A375 (cell line): ENCODE results near the gene MAGOHB. TPM values are rescaled to one million over a fixed set of nuclear protein-coding genes. Genes with fewer than 3 reads are reported as not detected.

Experiments
- total RNA-seq: library from RNA; depleted of rRNA; stranded (reverse); fragments of >200 nt; shearing (Covaris generic); gene quantifications from 2 replicates; pipeline ENCODE4 v1.2.3, GENCODE V29; 2014; rRNA removed

Gene MAGOHB
- 81.4 and 111 TPM in 2 replicates for total RNA-seq

DNA sequence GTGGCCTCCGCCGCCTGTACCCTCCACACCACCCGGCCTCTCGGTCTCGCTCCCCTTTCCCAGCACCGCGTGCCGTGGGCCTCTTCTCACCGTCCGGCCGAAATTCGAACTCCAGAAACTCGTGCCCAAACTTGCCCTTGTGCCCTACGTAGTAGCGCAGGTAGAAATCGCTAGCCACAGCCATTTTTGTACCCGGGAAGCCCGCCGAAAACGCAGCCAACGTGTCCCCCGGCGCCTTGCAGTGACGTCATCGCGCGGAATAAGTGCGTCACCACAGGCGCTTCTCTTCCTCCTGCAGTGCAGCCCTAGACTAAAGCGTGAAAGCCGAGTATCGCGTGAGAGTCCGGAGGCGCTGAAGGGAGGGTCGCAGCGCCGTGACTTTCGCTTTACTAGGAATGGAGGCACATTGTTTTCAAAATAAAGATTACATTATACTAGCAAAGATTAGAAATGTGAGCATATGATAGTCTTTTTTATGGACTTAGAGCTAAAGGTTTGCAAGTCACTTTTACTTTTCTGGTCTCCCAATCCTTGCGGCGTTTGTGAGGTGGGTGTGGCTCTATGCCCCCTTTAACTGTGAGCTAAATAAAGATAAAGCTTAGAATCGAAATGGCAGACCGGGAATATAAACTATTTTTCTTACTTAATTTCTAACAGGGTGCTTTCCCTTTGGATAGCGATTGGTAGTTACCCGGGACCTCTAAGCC is at the start of gene MAGOHB:
TSS of gene MAGOHB (minus strand) at position 261 of the 707 bp plus-strand sequence. CDS start at position 184, 77 bp downstream.

Other genes starting within 250 kb of the MAGOHB start
- gene KLRK1, start 223.6 kb downstream of the MAGOHB start, total RNA-seq = 0.21 and 0.98 TPM in 2 replicates
- not detected in 2 replicates for gene KLRC4, start 203.9 kb downstream of the MAGOHB start, total RNA-seq
- gene KLRC3, start 193.0 kb downstream of the MAGOHB start, total RNA-seq = 0.60 TPM in 1 of 2 replicates, not detected in the other
- 1.3 TPM in 1 of 2 replicates, not detected in the other for gene KLRC2, start 177.6 kb downstream of the MAGOHB start, total RNA-seq
- gene KLRC1, start 160.2 kb downstream of the MAGOHB start, total RNA-seq = not detected in 2 replicates
- 0.57 and 2.8 TPM in 2 replicates for gene EIF2S3B, start 107.7 kb downstream of the MAGOHB start, total RNA-seq
- gene STYK1, start 60.4 kb upstream of the MAGOHB start, total RNA-seq = 0.29 and 0.87 TPM in 2 replicates
- 167 and 178 TPM in 2 replicates for gene YBX3, start 109.7 kb upstream of the MAGOHB start, total RNA-seq
- not detected in 2 replicates for gene TAS2R7, start 189.0 kb upstream of the MAGOHB start, total RNA-seq
- not detected in 2 replicates for gene TAS2R8, start 193.7 kb upstream of the MAGOHB start, total RNA-seq
- not detected in 2 replicates for gene TAS2R9, start 196.6 kb upstream of the MAGOHB start, total RNA-seq
- 0.75 TPM in 1 of 2 replicates, not detected in the other for gene TAS2R10, start 212.7 kb upstream of the MAGOHB start, total RNA-seq
- gene PRR4, start 235.9 kb upstream of the MAGOHB start, total RNA-seq = 9.5 and 14.6 TPM in 2 replicates